Peyer's patch (tissue), 4 donors: ENCODE results near the gene HNF1A.

Source experiments
- CTCF ChIP-seq, 6 experiments: fragments of 450-650 bp in 4 of 6; fragments of 200-600 bp in 2 of 6; sonication (generic) in 1 of 6; IDR thresholded peaks; one replicate each; pipeline ENCODE4 v1.5.1; 2017 to 2019; ENCODE audit warnings: antibody characterized with exemption in 6 of 6, mild to moderate bottlenecking in 3 of 6, moderate library complexity in 1 of 6
- POLR2A ChIP-seq, 2 donors: fragments of 450-650 bp; IDR thresholded peaks; one replicate each; pipeline ENCODE4 v1.5.1; 2017; ENCODE audit warnings: antibody characterized with exemption in 2 of 2, mild to moderate bottlenecking in 2 of 2, moderate library complexity in 2 of 2

DNA sequence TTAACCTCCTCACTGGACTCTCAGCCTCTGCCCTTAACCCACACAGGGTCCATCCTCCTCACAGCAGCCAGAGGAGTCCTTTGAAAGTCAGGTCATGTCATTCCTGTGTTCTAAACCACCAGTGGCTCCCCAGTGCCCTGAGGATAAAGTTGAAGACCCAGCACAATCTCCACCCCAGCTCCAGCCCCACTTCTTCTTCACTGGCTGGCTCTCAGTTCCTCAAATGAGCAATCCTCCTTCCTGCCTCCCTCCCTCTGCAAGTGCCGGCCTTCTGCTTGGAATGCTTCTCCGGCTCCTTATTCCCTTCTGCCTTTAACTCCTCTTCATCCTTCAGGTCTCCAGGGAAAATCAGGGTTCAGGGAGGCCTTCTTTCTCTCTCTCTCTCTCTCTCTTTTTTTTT is 42.1 kb upstream of the HNF1A start:
- TF ChIP-seq CTCF (IDR thresholded peaks at IDR 0.05) (no peak), POLR2A (IDR thresholded peaks at IDR 0.05) (no peak)
